B cell (primary cell): ENCODE data around the gene ATP5PB. TPM values are rescaled to one million over a fixed set of nuclear protein-coding genes. Genes with fewer than 3 reads are reported as not detected.

Source experiments
- ATAC-seq: fragments of 200-7000 bp; cut with Tn5 transposase; one replicate; pipeline ENCODE4 v1.10.0; 2021; ENCODE audit warnings: low read depth, mild to moderate bottlenecking, moderate number of reproducible peaks, moderate library complexity
- CTCF ChIA-PET: fragments of 350-600 bp; sonication (Branson Sonifier 250); formaldehyde crosslinking; loops from one replicate; lab custom pipeline; 2021; ENCODE audit warnings: antibody characterized with exemption, inconsistent platforms; lab: Charles Lee
- POLR2A ChIA-PET: fragments of 350-600 bp; sonication (Branson Sonifier 250); formaldehyde crosslinking; loops from one replicate; lab custom pipeline; 2021; ENCODE audit warnings: antibody characterized with exemption; lab: Charles Lee
- DNase-seq: peaks from one replicate; pipeline ENCODE4 v3.0.0; 2013
- H2AFZ ChIP-seq: 2 replicates; pipeline ENCODE4 v1.6.1; 2012; ENCODE audit warnings: mild to moderate bottlenecking, low read depth, low read length; ENCODE audit not compliant: insufficient read depth, poor library complexity, severe bottlenecking
- H3K27ac ChIP-seq, 2 donors: 1 replicate in 1 of 2; 2 replicates in 1 of 2; pipeline ENCODE4 v1.5.1; 2012 to 2013; ENCODE audit warnings: low read length in 2 of 2, mild to moderate bottlenecking in 2 of 2, moderate library complexity in 1 of 2
- H3K27me3 ChIP-seq, 4 experiments: fragments of 200-600 bp in 1 of 4; sonication (generic) in 1 of 4; replicated peaks in 1 of 4; 1 replicate in 2 of 4; 2 replicates in 2 of 4; pipeline versions ENCODE4 v1.6.1 to v1.7.0; 2013 to 2016; ENCODE audit warnings: low read length in 3 of 4, mild to moderate bottlenecking in 2 of 4, mixed read lengths in 1 of 4, moderate library complexity in 1 of 4; ENCODE audit not compliant: insufficient read depth in 4 of 4, control insufficient read depth in 3 of 4; ENCODE audit errors: control extremely low read depth in 1 of 4
- H3K36me3 ChIP-seq, 2 experiments: replicated peaks in 1 of 2; 1 replicate in 1 of 2; 2 replicates in 1 of 2; pipeline versions ENCODE4 v1.6.1 to v1.7.1; 2013; ENCODE audit warnings: low read length in 1 of 2; ENCODE audit not compliant: insufficient read depth in 2 of 2, control insufficient read depth in 1 of 2; ENCODE audit errors: control extremely low read depth in 1 of 2, extremely low read depth in 1 of 2
- H3K4me1 ChIP-seq, 2 donors: fragments of 200-600 bp in 1 of 2; sonication (generic) in 1 of 2; 1 replicate in 1 of 2; 2 replicates in 1 of 2; pipeline versions ENCODE4 v1.5.1 to v1.6.1; 2013 to 2017; ENCODE audit warnings: low read length in 2 of 2; ENCODE audit not compliant: control insufficient read depth in 2 of 2, insufficient read depth in 2 of 2
- H3K4me2 ChIP-seq: replicated peaks from 2 replicates; pipeline ENCODE3; 2012; ENCODE audit warnings: mild to moderate bottlenecking, low read depth, low read length; ENCODE audit not compliant: poor library complexity, severe bottlenecking
- H3K4me3 ChIP-seq, 5 experiments: fragments of 200-600 bp in 1 of 5; sonication (generic) in 1 of 5; 1 replicate in 3 of 5; 2 replicates in 2 of 5; pipeline versions ENCODE4 v1.5.1 to v1.7.0; 2011 to 2016; ENCODE audit warnings: low read length in 4 of 5, mild to moderate bottlenecking in 4 of 5, low read depth in 2 of 5, control low read depth in 1 of 5, moderate library complexity in 1 of 5; ENCODE audit not compliant: insufficient read depth in 1 of 5; ENCODE audit errors: control extremely low read depth in 1 of 5, extremely low read depth in 1 of 5
- H3K79me2 ChIP-seq: fragments of 200-600 bp; sonication (generic); one replicate; pipeline ENCODE4 v1.6.0; 2016; ENCODE audit warnings: low read length; ENCODE audit not compliant: control insufficient read depth, insufficient read depth
- H3K9ac ChIP-seq: fragments of 200-600 bp; sonication (generic); 2 replicates; pipeline ENCODE4 v1.6.1; 2017; ENCODE audit warnings: mild to moderate bottlenecking, low read length, moderate library complexity
- H3K9me3 ChIP-seq, 3 donors: one replicate each; pipeline versions ENCODE4 v1.6.1 to v1.7.1; 2013; ENCODE audit warnings: low read length in 2 of 3; ENCODE audit not compliant: control insufficient read depth in 2 of 3, insufficient read depth in 1 of 3; ENCODE audit errors: control extremely low read depth in 1 of 3
- H4K20me1 ChIP-seq: 2 replicates; pipeline ENCODE4 v1.6.0; 2012; ENCODE audit warnings: mild to moderate bottlenecking, low read length; ENCODE audit not compliant: insufficient read depth, control insufficient read depth, poor library complexity, severe bottlenecking
- H3K27ac Mint-ChIP-seq: one replicate; pipeline ENCODE4 v1.8.0; 2021; ENCODE audit warnings: mixed read lengths
- H3K27me3 Mint-ChIP-seq: one replicate; pipeline ENCODE4 v1.8.0; 2021; ENCODE audit warnings: mixed read lengths
- H3K4me1 Mint-ChIP-seq: one replicate; pipeline ENCODE4 v1.8.0; 2021; ENCODE audit warnings: mixed read lengths
- H3K4me3 Mint-ChIP-seq: one replicate; pipeline ENCODE4 v1.8.0; 2021; ENCODE audit warnings: mixed read lengths
- H3K9me3 Mint-ChIP-seq: one replicate; pipeline ENCODE4 v1.8.0; 2022; ENCODE audit warnings: mixed read lengths; ENCODE audit not compliant: insufficient read depth
- EZH2 ChIP-seq: IDR thresholded peaks from 2 replicates; pipeline ENCODE4 v1.6.1; 2012; ENCODE audit warnings: borderline replicate concordance, low read depth, mild to moderate bottlenecking, moderate library complexity, low read length; ENCODE audit not compliant: insufficient read depth, poor library complexity, severe bottlenecking
- WGBS: methylation state at CpG from one replicate; pipeline ENCODE4 v1.1.5; 2013; ENCODE audit warnings: missing lambda C conversion rate; ENCODE audit not compliant: insufficient coverage; 5-methylcytosine and 5-hydroxymethylcytosine counted together
- intact Hi-C: fragments of 100-400 bp; cut with micrococcal nuclease; formaldehyde crosslinking; loops from one replicate; pipeline ENCODE4 v1.10.0; 2022
- polyA plus RNA-seq: library from polyadenylated mRNA; depleted of rRNA; stranded (reverse); fragments of >200 nt; gene quantifications from 2 replicates; pipeline ENCODE4 v1.2.3, GENCODE V29; 2012
- total RNA-seq, 2 donors: library from RNA; stranded (reverse); fragments of 120-200 nt in 1 of 2; gene quantifications; 1 replicate in 1 of 2; 2 replicates in 1 of 2; pipeline versions ENCODE4 v1.2.3 to v1.2.4, GENCODE V29; 2013 to 2022
- TF ChIP-seq, protein P1 (sequence below): fragments of 200-600 bp; IDR thresholded peaks from one replicate; pipeline ENCODE4 v1.8.0; 2022; ENCODE audit warnings: antibody characterized with exemption, mild to moderate bottlenecking

Gene ATP5PB
- total and polyA plus RNA-seq, 2 donors (not counting 1 experiment from before 2014, with no cell fraction given): 81.2 to 110 TPM

- Histone ChIP-seq H3K4me1 (peaks cover 0 to 6% of the 10 kb centered on the region in 2 donors), H2AFZ (no peak overlapping the region), H3K4me3 (no peak overlapping the region), H3K36me3 (peaks cover 0 to 12% of the 10 kb centered on the region in 2 experiments), H3K27me3 (no peaks in the 10 kb centered on the region), H4K20me1 (no peaks in the 10 kb centered on the region), H3K9ac (no peak overlapping the region), H3K9me3 (no peaks in the 10 kb centered on the region), H3K27ac (no peak overlapping the region), H3K4me2 (no peak overlapping the region), H3K79me2 (no peaks in the 10 kb centered on the region)
- Mint-ChIP-seq H3K9me3 (no peaks in the 10 kb centered on the region), H3K27ac (no peak overlapping the region), H3K4me1 (peaks cover 4% of the 10 kb centered on the region), H3K27me3 (no peaks in the 10 kb centered on the region), H3K4me3 (no peak overlapping the region)
- intact Hi-C loops: no loop called here
- POLR2A ChIA-PET: no interaction called here
- CTCF ChIA-PET: interaction anchor here (0.6 to 2.5 kb wide), 4 partner anchors 11 to 195 kb away, joined by 4 to 11 read pairs (median 5); no protein-coding TSS in a partner anchor
- TF ChIP-seq, protein P1, sequence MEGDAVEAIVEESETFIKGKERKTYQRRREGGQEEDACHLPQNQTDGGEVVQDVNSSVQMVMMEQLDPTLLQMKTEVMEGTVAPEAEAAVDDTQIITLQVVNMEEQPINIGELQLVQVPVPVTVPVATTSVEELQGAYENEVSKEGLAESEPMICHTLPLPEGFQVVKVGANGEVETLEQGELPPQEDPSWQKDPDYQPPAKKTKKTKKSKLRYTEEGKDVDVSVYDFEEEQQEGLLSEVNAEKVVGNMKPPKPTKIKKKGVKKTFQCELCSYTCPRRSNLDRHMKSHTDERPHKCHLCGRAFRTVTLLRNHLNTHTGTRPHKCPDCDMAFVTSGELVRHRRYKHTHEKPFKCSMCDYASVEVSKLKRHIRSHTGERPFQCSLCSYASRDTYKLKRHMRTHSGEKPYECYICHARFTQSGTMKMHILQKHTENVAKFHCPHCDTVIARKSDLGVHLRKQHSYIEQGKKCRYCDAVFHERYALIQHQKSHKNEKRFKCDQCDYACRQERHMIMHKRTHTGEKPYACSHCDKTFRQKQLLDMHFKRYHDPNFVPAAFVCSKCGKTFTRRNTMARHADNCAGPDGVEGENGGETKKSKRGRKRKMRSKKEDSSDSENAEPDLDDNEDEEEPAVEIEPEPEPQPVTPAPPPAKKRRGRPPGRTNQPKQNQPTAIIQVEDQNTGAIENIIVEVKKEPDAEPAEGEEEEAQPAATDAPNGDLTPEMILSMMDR: no peak
- ATAC-seq: no peak
- DNase-seq: no peak
- WGBS: 100% methylated on average over 1 of the region's 1 CpG
These were observed 31.5 kb upstream of the ATP5PB start for GRCh38 chr1:111417755-111418154.

GRCh38 chr1:111419037-111419436 lies 30.2 kb upstream of the ATP5PB start:
- Mint-ChIP-seq H3K9me3 (no peaks in the 10 kb centered on the region), H3K27ac (no peak overlapping the region), H3K4me3 (no peak overlapping the region), H3K4me1 (peaks cover 4% of the 10 kb centered on the region), H3K27me3 (no peaks in the 10 kb centered on the region)
- DNase-seq (no peak), ATAC-seq (no peak)
- Histone ChIP-seq H4K20me1 (no peaks in the 10 kb centered on the region), H2AFZ (no peak overlapping the region), H3K9ac (no peak overlapping the region), H3K79me2 (no peaks in the 10 kb centered on the region), H3K27me3 (no peaks in the 10 kb centered on the region), H3K4me2 (no peak overlapping the region), H3K36me3 (peaks cover 0 to 12% of the 10 kb centered on the region in 2 experiments), H3K4me3 (no peak overlapping the region), H3K9me3 (no peaks in the 10 kb centered on the region), H3K27ac (no peak overlapping the region), H3K4me1 (peaks cover 0 to 6% of the 10 kb centered on the region in 2 donors)
- TF ChIP-seq, protein P1: no peak
- TF ChIP-seq EZH2: no peak
- ChIA-PET CTCF (no interaction called here), POLR2A (no interaction called here)
- WGBS: no CpG with 5 or more reads among the region's 1 CpG
- intact Hi-C loops: no loop called here
